Activated CD8-positive, alpha-beta memory T cell treated with anti-CD3 and anti-CD28 coated beads for 4 hours (primary cell): ENCODE results near the gene KRTAP4-2.
"Not testable (repeated sequence)": the region's sequence is repeated elsewhere in the genome, so short reads cannot be mapped to it uniquely, and the experiment has no call there.

Experiments
- DNase-seq, 2 donors: peaks; one replicate each; pipeline ENCODE4 v3.0.0-alpha.2; 2020; ENCODE audit warnings: low read depth in 2 of 2

KRTAP4-2 gene

GRCh38 chr17:41177727-41178271 is at the start of gene KRTAP4-2:
Gene KRTAP4-2 (minus strand): TSS chr17:41178221. CDS start chr17:41178164, 57 bp downstream.
- DNase-seq = no peak

- not testable (repeated sequence) for DNase-seq
These were observed 48.6 kb upstream of the KRTAP4-2 start, which contains the start of gene KRTAP9-2 for GRCh38 chr17:41226598-41227095. Gene KRTAP9-2 (plus strand): TSS chr17:41226648. CDS start chr17:41226655, 7 bp downstream.

- DNase-seq = no peak
These were observed 48.0 kb upstream of the KRTAP4-2 start for GRCh38 chr17:41226051-41226450.

GRCh38 chr17:41223821-41224220 is 45.8 kb upstream of the KRTAP4-2 start:
- DNase-seq = no peak

GRCh38 chr17:41215681-41216080 is 37.7 kb upstream of the KRTAP4-2 start:
- DNase-seq = no peak

GRCh38 chr17:41212524-41213169 is 34.6 kb upstream of the KRTAP4-2 start:
- no peak for DNase-seq

- no peak for DNase-seq
These were observed 33.9 kb upstream of the KRTAP4-2 start for GRCh38 chr17:41211845-41212466.

- no peak for DNase-seq
These were observed 21.5 kb upstream of the KRTAP4-2 start for GRCh38 chr17:41199421-41200078.

- DNase-seq = no peak
These were observed 18.0 kb upstream of the KRTAP4-2 start for GRCh38 chr17:41196068-41196467.

GRCh38 chr17:41190328-41190727 is 12.3 kb upstream of the KRTAP4-2 start:
- DNase-seq = no peak

GRCh38 chr17:41189837-41190318 is 11.9 kb upstream of the KRTAP4-2 start, which contains the start of gene KRTAP9-1:
Gene KRTAP9-1 (plus strand): TSS chr17:41189887. CDS start chr17:41189887, 0 bp downstream.
- not testable (repeated sequence) for DNase-seq

GRCh38 chr17:41186872-41187271 is 8.9 kb upstream of the KRTAP4-2 start:
- no peak for DNase-seq

GRCh38 chr17:41185001-41185400 is 7.0 kb upstream of the KRTAP4-2 start:
- DNase-seq = no peak

- DNase-seq = no peak
These were observed 6.5 kb upstream of the KRTAP4-2 start, which contains the start of gene KRTAP4-1 for GRCh38 chr17:41184480-41184961. Gene KRTAP4-1 (minus strand): TSS chr17:41184911. CDS start chr17:41184854, 57 bp downstream.

- DNase-seq = no peak
These were observed 1.0 kb upstream of the KRTAP4-2 start for GRCh38 chr17:41178843-41179616.

- no peak for DNase-seq
These were observed 320 bp upstream of the KRTAP4-2 start for GRCh38 chr17:41178341-41178740.

- no peak for DNase-seq
These were observed 1.2 kb downstream of the KRTAP4-2 start for GRCh38 chr17:41176744-41177387.

- DNase-seq = no peak
These were observed 6.1 kb downstream of the KRTAP4-2 start for GRCh38 chr17:41171886-41172285.

- no peak for DNase-seq
These were observed 9.9 kb downstream of the KRTAP4-2 start, which contains the start of gene KRTAP4-3 for GRCh38 chr17:41168121-41168520. Gene KRTAP4-3 (minus strand): TSS chr17:41168221. CDS start chr17:41168172, 49 bp downstream.

GRCh38 chr17:41167561-41167960 is 10.5 kb downstream of the KRTAP4-2 start:
- no peak for DNase-seq
